Right renal pelvis (tissue), 4 donors: ENCODE results near the gene KIAA1958. TPM values are rescaled to one million over a fixed set of nuclear protein-coding genes. Genes with fewer than 3 reads are reported as not detected.

Experiments
- DNase-seq, 4 donors: peaks; one replicate each; pipeline ENCODE4 v3.0.0-alpha.2; 2013; ENCODE audit warnings: low read depth in 4 of 4, low spot score in 3 of 4, missing footprints in 1 of 4
- polyA plus RNA-seq, 4 donors: library from polyadenylated mRNA; unstranded; fragments of 120-200 nt; gene quantifications; one replicate each; pipeline ENCODE4 v1.2.1, GENCODE V29; 2013; ENCODE audit not compliant: insufficient read length in 4 of 4

The KIAA1958 gene
- polyA plus RNA-seq, 4 donors, result 12.6 to 15.1 (median 14.3) TPM

GRCh38 chr9:112711050-112711689 is 224.5 kb downstream of the KIAA1958 start:
- no peak for DNase-seq

- no peak for DNase-seq
Measured at GRCh38 chr9:112712678-112713077, 226.1 kb downstream of the KIAA1958 start.

DNA sequence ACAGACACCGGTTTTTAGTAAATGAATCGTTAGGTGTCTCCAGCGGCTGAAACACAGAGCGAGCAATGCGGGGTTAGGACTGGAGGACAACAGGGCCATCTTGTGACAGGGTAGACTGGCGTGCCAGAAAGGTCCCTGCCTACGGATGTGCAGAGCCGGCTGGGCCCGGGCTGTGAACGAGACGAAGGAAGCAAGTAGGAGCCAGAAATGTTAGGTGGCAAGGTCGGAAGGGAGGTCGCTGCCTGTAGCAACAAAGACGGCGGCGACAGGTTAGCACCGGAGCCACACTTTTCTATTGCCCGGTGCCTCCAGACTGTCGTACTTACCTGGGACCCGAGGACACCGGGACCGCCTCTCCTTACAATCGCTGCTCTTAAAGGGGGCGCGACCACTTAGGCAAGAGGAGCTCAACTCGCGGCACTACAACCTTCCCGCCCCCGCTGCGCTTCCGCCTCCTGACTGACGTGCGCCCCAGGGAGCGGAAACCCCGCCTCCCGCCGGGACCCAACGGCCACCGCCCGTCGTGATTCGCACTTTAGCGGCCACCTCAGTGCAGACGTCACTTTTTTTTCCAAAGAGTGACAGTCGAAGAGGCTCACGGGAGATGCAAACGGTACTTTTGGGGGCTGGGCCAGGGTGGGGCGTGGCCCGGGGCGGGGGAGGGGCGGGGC is 231.2 kb downstream of the KIAA1958 start, which contains the start of gene INIP:
TSS of gene INIP (minus strand) at position 457 of the 671 bp plus-strand sequence. CDS start 1,632 bp downstream, outside the sequence.
- peak; percentile 90 to 96 (median 94) for DNase-seq

Other genes with a start within 250 kb of the KIAA1958 start
- 100 to 1,000 TPM in 3 of 4 donors, 10 to 100 TPM in 1; 86.5 to 119 (median 102) TPM for gene PTBP3, start 153.2 kb upstream of the KIAA1958 start, polyA plus RNA-seq
- gene HSDL2, start 106.7 kb upstream of the KIAA1958 start, polyA plus RNA-seq, result 100 to 1,000 TPM in 3 of 4 donors, 10 to 100 TPM in 1; 94.6 to 117 (median 107) TPM
- 10 to 100 TPM; 28.0 to 39.1 (median 37.7) TPM for gene INIP, start 231.3 kb downstream of the KIAA1958 start, polyA plus RNA-seq